Measurements from ENCODE around the gene FAM3C. TPM values are rescaled to one million over a fixed set of nuclear protein-coding genes. Genes with fewer than 3 reads are reported as not detected.

FAM3C gene
- total and polyA plus RNA-seq, 2 experiments from 2014 or later, result 33.9 to 60.3 TPM

DNA sequence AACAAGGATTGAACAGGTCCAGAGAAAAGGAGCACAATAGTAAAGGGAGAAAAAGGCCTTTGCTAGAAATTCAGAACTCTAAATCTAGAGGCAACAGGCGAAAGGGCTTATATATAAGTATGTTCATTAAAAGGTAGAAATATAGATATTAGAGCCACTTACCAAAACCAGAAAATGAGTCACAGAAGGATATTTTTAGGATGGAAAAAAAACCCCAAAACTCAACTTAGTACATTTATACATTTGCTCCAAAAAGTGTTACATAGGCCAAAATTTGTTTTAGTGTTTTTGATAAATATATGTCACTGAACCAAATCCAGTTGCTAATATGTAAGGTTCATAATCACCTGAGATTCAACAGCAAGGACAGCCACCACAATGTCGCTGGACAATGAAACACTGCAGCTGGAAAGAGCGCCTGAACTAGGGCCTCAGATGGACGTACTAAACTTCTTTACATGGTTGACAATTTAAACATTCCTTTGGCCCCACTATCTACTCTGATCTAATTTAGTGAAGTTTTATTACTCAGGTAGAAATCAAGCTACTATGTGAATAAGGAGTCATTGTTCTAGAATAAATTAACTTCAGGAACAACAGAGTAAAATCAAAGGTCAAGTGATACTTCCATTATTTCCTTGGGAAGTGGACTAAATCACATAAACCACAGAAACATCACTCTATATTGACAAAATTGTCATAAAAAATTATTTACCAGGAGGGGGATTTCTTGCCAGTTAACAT, 10.9 kb downstream of the FAM3C start (continued):
- TF ChIP-seq ZNF462 (CRISPR knock-in tag; IDR thresholded peaks at IDR 0.05) (no peak), ZNF114 (CRISPR knock-in tag; IDR thresholded peaks at IDR 0.05) (no peak), CTCF (conservative IDR thresholded peaks at IDR 0.05; ENCODE audit: low read depth in 2 of 2) (no peak), EZH2phosphoT487 (IDR thresholded peaks at IDR 0.05; ENCODE audit: unreplicated experiment) (no peak), CREB1 (CRISPR knock-in tag; IDR thresholded peaks at IDR 0.05; ENCODE audit: low read depth) (no peak), POLR2AphosphoS5 (IDR thresholded peaks at IDR 0.05; ENCODE audit: low read depth) (no peak), JUNB (IDR thresholded peaks at IDR 0.05; ENCODE audit: unreplicated experiment) (no peak), STAT1 (IDR thresholded peaks at IDR 0.05; ENCODE audit: unreplicated experiment) (no peak), EZH2 (IDR thresholded peaks at IDR 0.05; ENCODE audit: low read depth, unreplicated experiment) (no peak), ETS1 (IDR thresholded peaks at IDR 0.05) (no peak), ZNF331 (CRISPR knock-in tag; IDR thresholded peaks at IDR 0.05; ENCODE audit: low read depth) (no peak), NANOG (IDR thresholded peaks at IDR 0.05; ENCODE audit: borderline replicate concordance) (no peak)

Data from GM23338 (cell line).